ENCODE results near the gene UBA3.
A peak's percentile ranks its signal among the peaks of the same experiment; 100 is the strongest.

The UBA3 gene

DNA sequence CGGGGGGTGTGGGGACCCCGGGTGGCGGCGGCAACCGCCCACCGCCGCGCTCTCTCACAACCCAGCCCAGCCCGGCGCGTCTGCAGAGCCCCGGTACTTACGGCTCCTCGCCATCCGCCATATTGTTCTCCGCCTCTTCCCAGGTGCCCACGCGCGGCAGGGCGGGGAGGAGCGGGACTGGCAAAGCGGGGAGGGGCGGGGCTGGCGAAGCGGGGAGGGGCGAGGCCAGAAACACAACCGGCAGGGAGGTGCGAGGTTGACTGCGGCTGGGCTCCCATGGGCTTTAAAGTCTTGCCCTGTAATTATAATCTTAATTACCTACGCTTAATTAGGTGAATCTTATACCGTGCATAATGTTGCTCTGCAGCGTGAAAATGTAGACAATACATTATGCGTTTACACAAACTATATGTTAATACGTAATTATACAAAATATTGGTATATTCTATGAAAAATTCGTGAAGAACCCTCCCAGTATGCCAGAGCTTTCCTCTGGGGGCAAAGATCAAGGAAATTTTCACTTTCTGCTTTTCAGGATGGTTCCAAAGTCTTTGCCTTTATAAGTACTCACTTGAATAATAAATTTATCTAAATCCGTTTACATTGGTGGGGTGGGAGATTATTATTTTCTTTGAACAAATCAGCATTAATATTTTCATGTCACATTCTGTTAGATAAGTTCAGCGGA, at the start of gene UBA3:
Gene UBA3, minus strand, starts transcription at position 133 of the 688 bp plus-strand sequence. Its CDS starts 12 bp downstream, at position 121.
- peak; percentile 79 to 93 (median 85) for DNase-seq

DNA sequence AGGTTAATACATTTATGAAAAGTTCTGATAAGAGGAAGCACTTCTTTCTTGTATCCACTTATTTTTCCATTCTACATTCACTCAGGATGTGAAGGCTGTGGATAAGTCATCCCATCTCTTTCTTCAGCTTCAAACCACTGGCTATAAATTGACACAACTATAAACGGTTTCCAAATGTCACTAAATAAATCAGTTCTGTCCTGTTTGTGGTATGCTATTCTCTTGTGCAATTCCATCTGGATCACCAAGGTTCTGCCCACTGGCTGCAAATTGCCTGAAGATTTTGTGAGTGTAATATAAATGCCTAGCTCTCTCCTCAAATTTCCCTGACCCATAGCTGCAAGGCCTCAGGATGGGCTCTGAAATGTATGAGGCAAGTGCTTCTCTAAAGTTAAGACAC, 49.4 kb upstream of the UBA3 start:
- DNase-seq: no peak

DNA sequence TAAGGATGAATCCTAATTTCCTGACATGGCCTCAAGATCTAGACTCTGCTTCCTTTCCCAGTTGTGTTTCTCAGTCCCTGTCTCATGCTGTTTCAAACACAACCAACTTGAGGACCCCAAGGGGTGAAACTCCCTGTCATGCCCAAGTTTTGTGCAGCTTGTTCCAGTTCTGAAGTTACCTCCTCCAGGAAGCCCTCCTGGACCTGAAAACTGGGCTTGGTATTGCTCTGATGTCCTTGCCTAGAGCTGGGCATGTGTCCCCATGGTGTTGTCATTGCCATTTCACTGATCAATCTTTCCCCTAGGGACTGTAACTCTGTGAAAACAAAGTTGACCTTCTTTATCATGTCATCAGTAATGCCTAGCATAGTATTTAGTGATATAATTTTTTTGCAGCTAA, 48.3 kb upstream of the UBA3 start:
- DNase-seq: no peak

DNA sequence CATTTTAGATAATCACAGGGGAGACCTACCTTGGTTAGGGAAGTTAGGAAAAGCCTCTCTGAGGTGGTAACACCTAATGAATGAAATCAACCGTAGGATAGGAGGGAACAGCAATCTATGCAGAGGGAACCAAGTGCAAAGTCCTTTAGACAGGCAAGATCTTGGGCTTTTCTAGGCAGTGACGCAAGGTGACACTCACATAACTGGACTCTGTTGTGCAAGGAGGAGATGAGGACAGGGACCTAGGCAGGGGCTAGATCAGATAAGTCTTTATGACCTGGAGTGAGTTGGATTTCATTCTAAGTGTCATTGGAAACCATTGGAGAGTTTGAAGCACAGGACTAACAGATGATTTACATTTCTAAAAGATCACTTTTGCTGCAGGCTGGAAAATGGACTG, 46.8 kb upstream of the UBA3 start:
- no peak for DNase-seq

DNA sequence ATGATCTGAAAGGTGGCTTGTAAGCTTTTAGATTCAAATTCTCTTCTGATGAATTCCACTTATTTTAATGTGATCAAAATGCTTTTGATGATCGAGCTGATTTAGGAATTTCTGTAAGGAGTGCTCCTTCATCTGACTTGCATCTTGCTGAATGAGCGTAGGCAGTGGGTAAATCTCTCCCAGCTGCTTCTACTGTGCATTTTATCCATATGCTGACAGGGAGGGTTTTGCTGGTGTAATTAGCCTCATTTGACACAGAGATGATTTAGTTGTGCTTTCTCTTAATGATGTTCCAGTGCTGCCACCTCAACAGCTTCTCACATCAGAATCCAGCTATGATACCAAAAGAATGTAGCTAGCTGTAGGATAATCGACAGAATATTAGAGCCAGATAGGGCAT, 46.1 kb upstream of the UBA3 start:
- DNase-seq: no peak

DNA sequence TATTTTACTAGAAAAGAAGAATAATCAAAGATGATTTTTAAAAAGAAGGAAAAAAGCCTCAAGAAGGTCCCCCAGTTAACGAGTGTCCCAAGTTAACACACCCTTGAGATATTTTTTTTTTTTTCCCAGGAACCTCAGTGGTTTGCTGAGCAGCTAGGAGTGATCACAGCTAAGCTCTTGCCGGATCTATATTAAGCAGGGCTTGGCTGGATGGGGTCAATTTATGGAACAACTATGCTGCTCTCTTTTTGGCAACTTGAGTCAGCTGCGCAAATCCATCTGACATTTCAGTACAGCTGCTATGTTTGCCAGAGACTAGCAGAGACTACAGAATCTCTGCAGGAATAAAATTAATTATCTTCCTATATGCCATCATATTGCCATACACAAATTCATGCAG, 42.2 kb upstream of the UBA3 start, which contains the start of gene LMOD3:
Gene LMOD3, minus strand, starts transcription at position 193 of the 400 bp plus-strand sequence. CDS start 209 bp downstream, outside the sequence.
- no peak for DNase-seq

DNA sequence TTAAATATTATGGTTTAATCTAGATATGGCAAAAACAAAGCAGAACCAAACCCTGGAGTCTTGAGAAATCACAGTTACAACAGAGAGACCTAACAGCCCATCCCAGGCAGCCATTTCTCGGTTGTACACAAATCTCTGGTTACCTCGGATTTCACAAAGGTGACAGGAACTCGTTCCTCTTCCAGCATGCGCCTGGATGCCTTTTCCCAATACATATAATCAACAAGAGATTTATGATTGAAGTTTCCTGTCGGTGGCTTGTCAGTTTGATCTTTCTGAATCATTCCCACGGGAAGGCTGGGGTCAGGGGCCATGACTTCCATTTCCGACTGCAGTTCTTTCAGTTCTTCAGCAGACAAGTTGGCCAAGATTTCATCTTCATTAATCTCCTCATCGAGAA, 41.8 kb upstream of the UBA3 start:
- DNase-seq: no peak

DNA sequence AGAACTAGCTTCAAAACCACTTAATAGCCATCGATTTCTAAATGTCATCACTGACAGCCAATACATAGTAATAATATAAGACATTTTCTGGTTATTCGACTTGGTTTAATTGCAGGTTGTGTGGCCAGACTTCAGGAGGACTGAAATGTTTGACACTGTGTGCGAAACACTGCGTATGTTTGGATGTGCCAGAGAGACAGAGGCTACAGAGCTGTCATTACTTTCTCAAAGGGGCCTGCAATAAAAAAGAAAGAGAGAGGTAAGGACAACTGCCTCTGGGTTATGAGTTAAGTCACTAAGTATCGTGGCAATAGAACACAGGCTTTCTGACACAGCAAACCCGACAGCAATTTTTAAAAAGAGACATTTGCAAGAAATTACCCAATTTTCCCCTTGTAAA, 41.3 kb upstream of the UBA3 start:
- DNase-seq: no peak

DNA sequence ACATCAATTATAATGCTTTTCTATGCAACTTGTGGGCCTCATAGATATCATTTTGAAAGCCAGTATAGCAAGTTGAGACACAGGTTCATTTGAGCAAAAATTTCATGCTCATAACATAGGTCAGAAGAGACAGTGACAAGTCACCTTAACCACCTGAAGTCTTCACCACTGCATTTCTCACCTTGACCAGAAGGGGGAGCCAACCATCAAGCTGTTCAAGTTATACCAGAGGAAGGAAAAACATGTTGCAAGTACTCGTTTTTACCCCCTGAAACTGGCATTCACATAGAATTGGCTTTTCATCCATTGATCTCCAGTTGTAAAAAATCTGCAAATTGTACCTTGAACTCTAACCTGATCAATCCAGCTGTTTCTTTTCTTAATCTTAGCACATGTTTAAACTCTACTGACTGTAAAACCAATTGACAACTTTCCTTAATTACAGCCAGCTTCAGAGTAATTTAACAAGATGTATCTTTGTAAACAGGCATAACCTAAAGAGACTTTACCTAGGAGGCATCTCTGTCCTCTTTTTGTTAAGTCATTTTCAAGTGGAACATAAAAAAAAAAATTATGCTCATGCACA, 40.8 kb upstream of the UBA3 start:
- peak; percentile 30 to 57 (median 46) for DNase-seq

DNA sequence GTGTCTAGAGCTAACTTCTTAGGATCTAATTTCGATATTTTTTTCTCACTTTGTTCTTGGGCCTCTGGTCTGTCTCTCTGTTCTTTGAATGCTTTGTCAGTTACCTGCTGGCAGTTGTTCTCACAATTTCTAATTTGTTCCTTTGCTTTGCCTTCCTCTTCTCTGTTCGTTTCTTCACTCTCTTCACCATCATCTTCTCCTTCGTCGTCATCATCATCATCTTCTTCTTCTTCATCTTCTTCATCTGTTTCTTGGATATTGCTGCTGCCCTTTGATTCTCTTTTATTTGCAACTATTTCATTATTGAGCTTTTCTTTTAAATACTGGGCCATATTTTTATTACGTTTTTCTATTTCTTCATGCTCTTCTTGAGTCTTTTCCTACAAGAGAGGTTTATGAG, 39.5 kb upstream of the UBA3 start:
- DNase-seq: no peak

DNA sequence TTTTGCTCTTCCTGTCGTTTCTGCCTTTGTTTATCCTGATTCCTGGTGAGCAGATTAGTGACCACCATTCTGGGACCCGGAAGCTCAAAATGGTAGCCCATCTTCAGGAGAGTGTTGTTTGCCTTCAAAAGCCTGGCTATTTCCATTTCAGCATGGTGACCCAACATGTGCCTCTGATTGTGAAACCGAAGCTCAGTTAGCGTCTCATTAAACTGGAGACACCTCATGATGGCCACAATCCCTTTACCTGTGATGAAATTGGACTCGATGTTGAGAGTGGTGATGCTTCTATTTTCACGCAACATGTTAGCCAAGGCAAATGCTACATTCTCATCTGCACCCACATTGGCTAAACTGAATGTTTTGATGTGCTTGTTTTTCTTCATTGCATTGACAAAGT, 39.0 kb upstream of the UBA3 start:
- DNase-seq: no peak

DNA sequence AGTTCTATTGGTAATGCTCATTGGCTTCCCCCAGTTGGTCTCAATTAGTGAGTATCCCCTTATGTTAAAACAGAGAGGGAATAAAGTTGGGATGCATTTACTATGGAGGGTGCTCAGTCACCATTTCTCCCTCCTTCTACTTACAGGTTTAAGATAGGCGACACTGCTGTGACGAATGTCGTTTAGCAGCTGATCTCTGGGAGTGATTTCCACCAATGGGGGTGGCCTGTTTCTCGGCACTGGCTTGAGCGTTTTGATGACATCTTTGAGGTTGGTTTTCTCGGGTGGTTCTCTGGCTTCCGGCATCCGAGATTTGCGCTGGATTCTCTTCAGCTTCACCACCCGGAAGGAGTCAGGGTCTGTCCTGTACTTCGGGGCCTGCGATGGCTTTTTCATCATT, 38.4 kb upstream of the UBA3 start:
- no peak for DNase-seq

DNA sequence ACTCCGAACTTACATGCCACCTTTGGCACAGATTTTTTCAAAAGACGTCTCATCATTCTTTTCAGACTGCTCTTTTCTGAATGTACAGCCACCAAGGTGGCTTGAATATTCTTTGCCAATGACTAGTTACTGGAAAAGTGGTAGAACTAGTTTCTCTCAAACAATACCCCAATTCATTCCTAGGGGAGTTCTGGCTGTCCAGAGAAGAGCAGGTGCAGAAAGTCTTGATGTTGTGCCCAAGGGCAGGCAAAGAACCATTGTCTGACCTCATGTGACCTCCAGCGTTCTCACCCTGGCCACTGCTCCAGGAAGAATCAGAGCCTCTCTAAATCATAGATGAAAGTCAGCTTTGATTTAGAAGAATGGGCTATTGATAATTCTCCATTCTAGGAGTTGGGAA, 36.7 kb upstream of the UBA3 start:
- DNase-seq: no peak

DNA sequence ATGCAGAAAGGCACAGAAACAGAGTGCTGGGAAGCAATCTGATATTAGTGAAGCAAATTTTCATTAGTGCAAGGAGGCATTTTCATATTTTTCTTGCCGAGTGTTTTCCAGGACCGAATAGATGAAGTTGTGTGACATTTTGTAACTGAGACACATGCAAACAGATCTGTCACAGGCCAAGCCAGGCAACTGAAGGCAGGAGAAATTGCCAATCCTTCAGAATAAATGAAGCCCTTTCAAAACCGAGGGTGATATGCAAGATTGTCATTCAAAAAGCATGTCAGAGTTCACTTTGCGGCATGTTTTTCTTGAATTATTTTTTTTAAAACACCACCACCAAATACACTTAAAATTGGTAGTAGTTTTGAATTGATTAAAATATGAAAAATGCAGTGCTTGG, 36.0 kb upstream of the UBA3 start:
- DNase-seq: no peak

DNA sequence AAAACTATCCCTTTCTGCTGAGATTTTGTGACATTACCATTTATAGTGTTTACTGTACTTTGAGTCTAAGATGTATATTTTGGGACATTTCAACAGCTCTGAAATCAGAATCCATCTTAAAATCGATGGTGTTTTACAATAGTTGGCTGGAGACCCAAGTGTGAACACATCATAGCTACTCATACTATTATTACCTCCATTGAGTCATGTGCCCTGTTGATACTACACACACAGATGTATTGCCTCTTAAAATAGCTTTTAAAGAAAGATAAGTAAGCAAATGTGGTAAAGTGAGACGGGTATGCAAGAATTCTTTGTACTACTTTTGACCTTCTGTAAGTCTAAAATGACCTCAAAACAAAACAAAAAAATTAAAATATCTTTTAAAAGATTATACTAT, 35.6 kb upstream of the UBA3 start:
- no peak for DNase-seq

DNA sequence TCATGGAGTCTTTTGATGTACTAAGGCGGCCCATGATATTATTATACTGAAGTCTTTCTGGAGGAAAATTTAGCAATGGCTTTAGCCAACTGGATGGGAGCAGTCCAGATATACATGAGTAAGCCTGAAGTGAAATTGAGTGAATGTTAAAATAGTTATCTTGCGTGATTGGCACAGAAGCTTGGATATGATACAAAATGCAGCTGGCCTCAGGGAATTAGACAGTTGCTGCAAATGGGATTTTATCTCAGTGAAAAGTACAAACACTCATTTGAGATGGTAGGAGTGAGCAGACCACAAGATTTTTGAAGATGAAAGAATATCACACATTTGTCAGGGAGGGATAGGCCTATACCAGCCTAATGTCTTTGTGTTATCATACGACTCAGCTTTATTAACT, 33.4 kb upstream of the UBA3 start:
- no peak for DNase-seq

DNA sequence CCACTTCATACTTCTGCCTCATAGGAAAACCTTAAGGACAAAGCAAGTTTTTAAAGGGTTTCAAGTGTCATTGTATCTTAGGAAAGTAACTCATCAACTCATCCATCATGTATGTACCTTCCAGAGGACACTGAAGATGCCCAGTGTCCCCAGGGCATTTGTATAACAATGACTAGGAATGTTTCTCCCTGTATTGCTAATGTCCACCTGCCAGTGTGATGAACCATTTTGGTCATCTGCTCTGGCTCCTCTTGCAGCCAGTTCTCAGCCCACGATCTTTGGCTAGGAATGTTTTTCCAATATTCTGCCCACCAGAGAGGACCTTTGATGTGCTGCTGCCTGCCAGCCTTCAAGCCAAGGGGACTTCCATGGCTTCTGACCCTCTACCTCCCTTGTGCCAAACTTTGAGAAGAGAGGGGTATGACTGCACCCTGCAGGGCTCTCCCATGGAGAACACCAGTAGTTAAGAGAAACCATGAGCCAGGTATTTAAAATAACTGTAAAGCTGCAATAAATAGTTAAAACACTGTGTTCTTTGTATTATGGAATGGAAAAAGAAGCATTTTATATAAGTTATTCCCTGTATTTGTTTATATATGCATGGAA, 30.9 kb upstream of the UBA3 start:
- DNase-seq: no peak

DNA sequence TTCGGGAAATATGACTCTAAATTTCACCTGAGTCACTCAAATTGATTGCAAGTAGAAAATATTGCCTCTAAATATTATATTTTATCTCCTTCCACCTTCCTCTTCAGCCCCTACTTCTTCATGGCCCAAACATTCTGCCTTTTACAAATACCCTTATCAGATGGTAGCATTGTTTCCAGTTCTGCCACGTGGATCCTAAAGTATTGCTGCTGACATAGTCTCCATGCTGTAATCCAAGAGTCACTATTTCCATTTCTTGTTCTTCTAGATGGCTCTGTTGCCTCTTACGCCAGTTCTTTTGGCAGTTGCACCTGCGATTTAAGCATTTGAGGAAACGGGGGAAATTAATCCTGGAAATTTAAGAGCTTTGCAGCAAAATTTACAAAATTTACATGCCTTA, 28.6 kb upstream of the UBA3 start:
- DNase-seq: no peak

DNA sequence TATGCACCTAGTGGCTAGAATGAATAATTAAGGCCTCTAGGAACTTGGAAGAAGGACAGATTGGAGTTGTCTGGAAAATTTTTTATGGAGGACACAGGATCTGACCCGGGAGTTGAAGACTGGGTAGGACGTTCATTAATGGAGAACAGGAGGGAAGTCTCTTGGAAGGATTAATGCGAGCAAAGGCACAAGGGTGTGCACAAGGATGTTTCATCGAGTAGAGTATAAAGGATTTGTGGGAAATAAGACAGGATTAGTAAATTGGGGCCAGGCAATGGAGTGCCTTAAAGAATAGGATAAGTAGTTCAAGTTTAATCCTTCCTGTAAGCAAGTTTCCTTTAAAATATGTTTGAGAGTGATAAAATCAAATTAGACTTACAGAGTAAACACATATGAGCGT, 27.7 kb upstream of the UBA3 start:
- no peak for DNase-seq

DNA sequence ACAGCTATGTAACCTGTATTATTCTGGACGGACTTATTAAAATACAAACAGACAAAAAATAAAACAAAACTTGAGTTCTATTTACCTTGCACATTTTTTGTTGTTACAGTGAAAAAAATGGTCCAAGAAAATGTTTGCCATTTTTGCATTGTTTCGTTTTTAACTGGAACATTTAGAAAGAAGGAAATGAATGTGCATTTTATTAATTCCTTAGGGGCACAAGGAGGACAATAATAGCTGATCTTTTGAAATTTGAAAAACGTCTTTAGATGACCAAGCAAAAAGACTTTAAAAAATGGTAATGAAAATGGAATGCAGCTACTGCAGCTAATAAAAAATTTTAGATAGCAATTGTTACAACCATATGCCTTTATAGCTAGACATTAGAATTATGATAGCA, 25.2 kb upstream of the UBA3 start:
- no peak for DNase-seq

DNA sequence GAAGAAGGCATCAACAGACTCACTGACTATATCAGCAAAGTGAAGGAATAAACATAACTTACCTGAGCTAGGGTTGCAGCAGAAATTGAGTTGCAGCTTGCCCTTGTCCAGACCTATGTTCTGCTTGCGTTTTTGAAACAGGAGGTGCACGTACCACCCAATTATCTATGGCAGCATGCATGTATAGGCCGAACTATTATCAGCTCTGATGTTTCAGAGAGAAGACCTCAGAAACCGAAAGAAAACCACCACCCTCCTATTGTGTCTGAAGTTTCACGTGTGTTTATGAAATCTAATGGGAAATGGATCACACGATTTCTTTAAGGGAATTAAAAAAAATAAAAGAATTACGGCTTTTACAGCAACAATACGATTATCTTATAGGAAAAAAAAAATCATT, 24.4 kb upstream of the UBA3 start:
- DNase-seq: no peak

DNA sequence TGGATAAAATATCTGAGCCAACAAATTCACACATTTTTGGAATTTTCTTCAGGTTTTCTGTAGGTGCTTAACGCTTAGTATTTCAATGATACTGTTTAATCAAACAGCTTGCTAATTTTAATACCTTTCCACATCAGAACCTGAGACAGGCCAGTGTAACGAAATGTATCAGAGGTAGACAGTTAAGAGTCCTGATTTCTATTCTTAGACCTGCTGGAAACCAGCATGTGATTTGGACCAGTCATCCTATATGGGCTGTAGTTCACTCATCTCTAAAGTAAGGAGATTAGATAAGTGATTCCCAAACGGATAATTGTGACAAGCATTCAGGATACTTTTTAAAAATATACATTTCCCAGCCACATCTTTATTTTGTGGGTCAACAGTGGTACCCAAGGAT, 23.0 kb upstream of the UBA3 start:
- no peak for DNase-seq

DNA sequence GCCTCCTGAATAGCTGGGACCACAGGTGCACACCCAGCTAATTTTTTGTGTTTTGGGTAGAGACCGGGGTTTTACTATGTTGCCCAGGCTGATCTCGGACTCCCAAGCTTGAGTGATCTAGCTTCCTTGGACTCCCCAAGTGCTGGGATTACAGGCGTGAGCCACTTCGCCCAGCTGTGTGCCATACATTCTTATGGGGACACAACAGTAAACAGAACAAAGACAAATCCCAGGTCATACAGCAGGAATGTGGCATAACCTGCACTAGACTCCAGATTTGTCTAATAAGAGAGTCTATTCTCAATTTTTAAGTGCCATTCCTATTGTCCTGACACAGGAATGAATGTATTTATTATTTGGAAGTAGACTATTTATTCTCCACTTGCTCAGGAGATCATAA, 22.2 kb upstream of the UBA3 start:
- no peak for DNase-seq

DNA sequence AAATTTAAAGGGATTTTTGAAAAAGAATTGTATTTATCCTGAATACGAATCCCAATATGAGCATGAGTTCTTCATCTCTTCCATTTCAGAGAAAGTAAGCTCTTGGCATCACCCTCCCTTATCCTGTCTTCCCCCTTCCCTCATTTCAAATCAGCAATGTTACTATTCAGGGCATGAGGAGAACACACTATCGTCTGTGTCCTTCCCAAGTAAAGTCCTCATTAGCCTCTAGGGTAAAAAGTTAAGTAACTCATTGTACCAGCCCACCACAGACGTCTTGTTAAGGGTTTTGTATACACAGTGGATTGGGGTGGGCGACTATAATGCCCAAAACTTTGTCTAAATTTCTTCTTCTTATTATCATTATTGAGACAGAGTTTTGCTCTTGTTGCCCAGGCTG, 19.4 kb upstream of the UBA3 start:
- no peak for DNase-seq
